ENCODE measurements around the gene NUP98. TPM values are rescaled to one million over a fixed set of nuclear protein-coding genes. Genes with fewer than 3 reads are reported as not detected.

NUP98 gene
- total RNA-seq, 2 experiments from 2014 or later, result 102 to 115 TPM

GRCh38 chr11:3639841-3640240 lies 157.5 kb downstream of the NUP98 start:
- no peak overlapping the region for H3K4me3 ChIP-seq (ENCODE audit: low read depth, low read length, poor library complexity, severe bottlenecking)
- no peak for TF ChIP-seq CTCF (conservative IDR thresholded peaks at IDR 0.05; ENCODE audit: low read length)
- TF ChIP-seq EZH2phosphoT487 (IDR thresholded peaks at IDR 0.05; ENCODE audit: borderline replicate concordance, low read depth, low read length), result no peak
- H3K27ac ChIP-seq (ENCODE audit: low read depth, low read length, poor library complexity, severe bottlenecking), result no peak overlapping the region
- no peaks in the 10 kb centered on the region for H3K36me3 ChIP-seq (ENCODE audit: insufficient read depth, low read length)
- H3K9me3 ChIP-seq (ENCODE audit: low read length), result no peaks in the 10 kb centered on the region
- no peak overlapping the region for H2AFZ ChIP-seq (ENCODE audit: low read length)
- H4K20me1 ChIP-seq (ENCODE audit: insufficient read depth, low read length), result no peaks in the 10 kb centered on the region
- BruUV-seq (replicated peaks), result no TSS peak
- intact Hi-C loops (cut with micrococcal nuclease; ENCODE audit: unreplicated experiment), result no loop called here
- H3K4me2 ChIP-seq (ENCODE audit: low read length), result no peak overlapping the region
- H3K79me2 ChIP-seq (ENCODE audit: insufficient read depth, low read depth, low read length), result no peaks in the 10 kb centered on the region
- ChIA-PET POLR2A (no interaction called here), CTCF (ENCODE audit: unreplicated experiment) (no interaction called here)
- H3K9me2 ChIP-seq (ENCODE audit: insufficient read depth, low read length), result no peaks in the 10 kb centered on the region
- DNase-seq (ENCODE audit: low spot score), result no peak
- no peaks in the 10 kb centered on the region for H3K4me1 ChIP-seq (ENCODE audit: insufficient read depth, low read length, poor library complexity, severe bottlenecking)

- no peak for TF ChIP-seq CTCF (conservative IDR thresholded peaks at IDR 0.05; ENCODE audit: low read length)
- no peak for TF ChIP-seq EZH2phosphoT487 (IDR thresholded peaks at IDR 0.05; ENCODE audit: borderline replicate concordance, low read depth, low read length)
- H2AFZ ChIP-seq (ENCODE audit: low read length), result no peak overlapping the region
- H3K4me3 ChIP-seq (ENCODE audit: low read depth, low read length, poor library complexity, severe bottlenecking), result no peak overlapping the region
- no peaks in the 10 kb centered on the region for H4K20me1 ChIP-seq (ENCODE audit: insufficient read depth, low read length)
- BruUV-seq (replicated peaks), result no TSS peak
- no peak overlapping the region for H3K4me2 ChIP-seq (ENCODE audit: low read length)
- no peak overlapping the region for H3K27ac ChIP-seq (ENCODE audit: low read depth, low read length, poor library complexity, severe bottlenecking)
- H3K79me2 ChIP-seq (ENCODE audit: insufficient read depth, low read depth, low read length), result no peaks in the 10 kb centered on the region
- H3K9me3 ChIP-seq (ENCODE audit: low read length), result no peaks in the 10 kb centered on the region
- intact Hi-C loops (cut with micrococcal nuclease; ENCODE audit: unreplicated experiment), result no loop called here
- no peak for DNase-seq (ENCODE audit: low spot score)
- ChIA-PET POLR2A (interaction anchor here (0.6 kb wide), 1 partner anchor 269 kb away, joined by 3 read pairs; no protein-coding TSS in a partner anchor), CTCF (ENCODE audit: unreplicated experiment) (no interaction called here)
- no peaks in the 10 kb centered on the region for H3K4me1 ChIP-seq (ENCODE audit: insufficient read depth, low read length, poor library complexity, severe bottlenecking)
- H3K9me2 ChIP-seq (ENCODE audit: insufficient read depth, low read length), result no peaks in the 10 kb centered on the region
- no peaks in the 10 kb centered on the region for H3K36me3 ChIP-seq (ENCODE audit: insufficient read depth, low read length)
These were observed 158.8 kb downstream of the NUP98 start for GRCh38 chr11:3638513-3638912.

- no peaks in the 10 kb centered on the region for H3K9me2 ChIP-seq (ENCODE audit: insufficient read depth, low read length)
- no peak for DNase-seq (ENCODE audit: low spot score)
- no peak overlapping the region for H3K4me2 ChIP-seq (ENCODE audit: low read length)
- no peak overlapping the region for H3K4me3 ChIP-seq (ENCODE audit: low read depth, low read length, poor library complexity, severe bottlenecking)
- no peaks in the 10 kb centered on the region for H3K36me3 ChIP-seq (ENCODE audit: insufficient read depth, low read length)
- POLR2A ChIA-PET, result no interaction called here
- no peak overlapping the region for H3K27ac ChIP-seq (ENCODE audit: low read depth, low read length, poor library complexity, severe bottlenecking)
- H3K4me1 ChIP-seq (ENCODE audit: insufficient read depth, low read length, poor library complexity, severe bottlenecking), result no peaks in the 10 kb centered on the region
- CTCF ChIA-PET (ENCODE audit: unreplicated experiment), result no interaction called here
- BruUV-seq (replicated peaks), result no TSS peak
- no peaks in the 10 kb centered on the region for H3K79me2 ChIP-seq (ENCODE audit: insufficient read depth, low read depth, low read length)
- TF ChIP-seq CTCF (conservative IDR thresholded peaks at IDR 0.05; ENCODE audit: low read length) (no peak), EZH2phosphoT487 (IDR thresholded peaks at IDR 0.05; ENCODE audit: borderline replicate concordance, low read depth, low read length) (no peak)
- no peak overlapping the region for H2AFZ ChIP-seq (ENCODE audit: low read length)
- H3K9me3 ChIP-seq (ENCODE audit: low read length), result no peaks in the 10 kb centered on the region
- H4K20me1 ChIP-seq (ENCODE audit: insufficient read depth, low read length), result no peaks in the 10 kb centered on the region
- intact Hi-C loops (cut with micrococcal nuclease; ENCODE audit: unreplicated experiment), result no loop called here
These were observed 160.2 kb downstream of the NUP98 start for GRCh38 chr11:3637201-3637600.

Measured in OCI-LY7 (cell line).